H1 (cell line): Measurements from ENCODE around the gene EPB41L5. TPM values are rescaled to one million over a fixed set of nuclear protein-coding genes. Genes with fewer than 3 reads are reported as not detected.

Source experiments
- CTCF ChIA-PET: fragments of 300-600 bp; sonication (Branson Sonifier 250); formaldehyde crosslinking; loops from one replicate; lab custom pipeline; 2021; ENCODE audit not compliant: partially characterized antibody; lab: Charles Lee
- POLR2A ChIA-PET: fragments of 300-600 bp; sonication (Branson Sonifier 250); formaldehyde crosslinking; loops from one replicate; lab custom pipeline; 2021; ENCODE audit warnings: inconsistent platforms; ENCODE audit not compliant: partially characterized antibody; lab: Charles Lee
- DNase-seq, 2 experiments: peaks; one replicate each; pipeline versions ENCODE4 v3.0.0 to v3.0.0-alpha.2; 2010 to 2022; ENCODE audit warnings: low spot score in 2 of 2, low read depth in 1 of 2, mixed read lengths in 1 of 2
- FAIRE-seq: peaks from 2 replicates; lab custom pipeline; 2011; peaks lifted over from hg19 to GRCh38; lab: Jason Lieb, UNC
- H2AFZ ChIP-seq: 2 replicates; pipeline ENCODE4 v1.8.1; 2012; ENCODE audit warnings: low read length, inconsistent platforms
- H2AK5ac ChIP-seq: 2 replicates; pipeline ENCODE4 v1.6.1; 2013; ENCODE audit warnings: low read depth, low read length
- H2BK120ac ChIP-seq: replicated peaks from 2 replicates; pipeline ENCODE3; 2013; ENCODE audit warnings: low read depth, low read length, inconsistent platforms
- H2BK12ac ChIP-seq: 2 replicates; pipeline ENCODE4 v1.6.1; 2013; ENCODE audit warnings: low read depth, low read length
- H2BK15ac ChIP-seq: 2 replicates; pipeline ENCODE4 v1.6.1; 2013; ENCODE audit warnings: low read length
- H2BK20ac ChIP-seq: 2 replicates; pipeline ENCODE4 v1.6.1; 2013; ENCODE audit warnings: low read length
- H2BK5ac ChIP-seq: 2 replicates; pipeline ENCODE4 v1.6.1; 2013; ENCODE audit warnings: low read depth, low read length
- H3K14ac ChIP-seq: 2 replicates; pipeline ENCODE4 v1.6.1; 2013; ENCODE audit warnings: inconsistent platforms; ENCODE audit not compliant: insufficient read length
- H3K18ac ChIP-seq: 2 replicates; pipeline ENCODE4 v1.6.1; 2013; ENCODE audit warnings: low read length; ENCODE audit errors: extremely low read depth
- H3K23ac ChIP-seq: 2 replicates; pipeline ENCODE4 v1.6.1; 2013; ENCODE audit warnings: inconsistent platforms; ENCODE audit not compliant: insufficient read length
- H3K23me2 ChIP-seq: 2 replicates; pipeline ENCODE4 v1.6.1; 2013; ENCODE audit warnings: low read depth, low read length
- H3K27ac ChIP-seq: 2 replicates; pipeline ENCODE4 v1.6.1; 2011; ENCODE audit warnings: low read depth, low read length, inconsistent platforms
- H3K27me3 ChIP-seq, 4 experiments: replicated peaks in 1 of 4; 1 replicate in 1 of 4; 2 replicates in 3 of 4; pipeline versions ENCODE4 v1.6.1 to v1.8.1; 2011 to 2013; ENCODE audit warnings: low read length in 3 of 4, mild to moderate bottlenecking in 3 of 4, inconsistent platforms in 2 of 4, mixed read lengths in 2 of 4, moderate library complexity in 1 of 4; ENCODE audit not compliant: control insufficient read depth in 3 of 4, insufficient read depth in 3 of 4; ENCODE audit errors: extremely low read depth in 1 of 4
- H3K36me3 ChIP-seq, 4 experiments: 2 replicates each; pipeline versions ENCODE4 v1.6.1 to v1.8.1; 2011 to 2013; ENCODE audit warnings: mild to moderate bottlenecking in 4 of 4, low read length in 3 of 4, moderate library complexity in 2 of 4, control low read depth in 1 of 4, inconsistent platforms in 1 of 4; ENCODE audit not compliant: insufficient read depth in 4 of 4, control insufficient read depth in 2 of 4
- H3K4ac ChIP-seq: replicated peaks from 2 replicates; pipeline ENCODE3; 2013; ENCODE audit warnings: low read length, low read depth, mixed read lengths, inconsistent platforms; ENCODE audit not compliant: insufficient read length
- H3K4me1 ChIP-seq, 4 experiments: replicated peaks in 1 of 4; 1 replicate in 1 of 4; 2 replicates in 3 of 4; pipeline versions ENCODE4 v1.6.1 to v1.8.1; 2011 to 2013; ENCODE audit warnings: low read length in 3 of 4, inconsistent platforms in 2 of 4, mixed read lengths in 1 of 4; ENCODE audit not compliant: insufficient read depth in 4 of 4, control insufficient read depth in 3 of 4
- H3K4me2 ChIP-seq, 2 experiments: 2 replicates each; pipeline versions ENCODE4 v1.6.1 to v1.8.1; 2011 to 2013; ENCODE audit warnings: low read depth in 2 of 2, low read length in 2 of 2, control low read depth in 1 of 2, inconsistent platforms in 1 of 2, mild to moderate bottlenecking in 1 of 2; ENCODE audit not compliant: insufficient read depth in 1 of 2
- H3K4me3 ChIP-seq, 4 experiments: fragments of 200-600, 300-600 bp in 1 of 4; sonication (generic), shearing (Covaris generic), sonication (Bioruptor Twin) in 1 of 4; 2 replicates each; pipeline versions ENCODE4 v1.5.1 to v1.8.1; 2011 to 2016; ENCODE audit warnings: low read length in 4 of 4, low read depth in 3 of 4, control low read depth in 2 of 4, inconsistent platforms in 2 of 4, mild to moderate bottlenecking in 2 of 4, mixed read lengths in 1 of 4, moderate library complexity in 1 of 4; ENCODE audit not compliant: insufficient read depth in 2 of 4; ENCODE audit errors: extremely low read depth in 1 of 4
- H3K56ac ChIP-seq: replicated peaks from 2 replicates; pipeline ENCODE3; 2013; ENCODE audit warnings: low read depth, mild to moderate bottlenecking, mixed read lengths, low read length, inconsistent platforms; ENCODE audit not compliant: insufficient read length
- H3K79me1 ChIP-seq: 2 replicates; pipeline ENCODE4 v1.6.1; 2013; ENCODE audit warnings: low read depth, low read length, control low read depth
- H3K79me2 ChIP-seq, 2 experiments: 2 replicates each; pipeline versions ENCODE4 v1.6.1 to v1.8.1; 2012 to 2013; ENCODE audit warnings: low read length in 2 of 2, mild to moderate bottlenecking in 2 of 2, inconsistent platforms in 1 of 2; ENCODE audit not compliant: insufficient read depth in 2 of 2, control insufficient read depth in 1 of 2
- H3K9ac ChIP-seq, 4 experiments: replicated peaks in 1 of 4; 1 replicate in 1 of 4; 2 replicates in 3 of 4; pipeline versions ENCODE4 v1.6.1 to v1.8.1; 2011 to 2013; ENCODE audit warnings: low read depth in 3 of 4, low read length in 3 of 4, control low read depth in 2 of 4, mild to moderate bottlenecking in 2 of 4, moderate library complexity in 2 of 4, inconsistent platforms in 1 of 4; ENCODE audit errors: extremely low read depth in 1 of 4
- H3K9me3 ChIP-seq, 2 experiments: 2 replicates each; pipeline versions ENCODE4 v1.6.1 to v1.8.1; 2012 to 2013; ENCODE audit warnings: mild to moderate bottlenecking in 2 of 2, moderate library complexity in 2 of 2, control low read depth in 1 of 2, inconsistent platforms in 1 of 2, low read depth in 1 of 2, low read length in 1 of 2, mixed read lengths in 1 of 2; ENCODE audit not compliant: insufficient read depth in 2 of 2
- H4K20me1 ChIP-seq, 2 experiments: replicated peaks in 1 of 2; 2 replicates each; pipeline versions ENCODE3 to v1.8.1; 2011 to 2013; ENCODE audit warnings: inconsistent platforms in 2 of 2, low read length in 2 of 2, mild to moderate bottlenecking in 1 of 2; ENCODE audit not compliant: insufficient read depth in 2 of 2, control insufficient read depth in 1 of 2
- H4K5ac ChIP-seq: 2 replicates; pipeline ENCODE4 v1.6.1; 2013; ENCODE audit warnings: low read length, low read depth, mixed read lengths, inconsistent platforms; ENCODE audit not compliant: insufficient read length
- H4K8ac ChIP-seq: 2 replicates; pipeline ENCODE4 v1.8.0; 2013; ENCODE audit warnings: mild to moderate bottlenecking, moderate library complexity, low read length, inconsistent platforms; ENCODE audit not compliant: insufficient read depth; ENCODE audit errors: extremely low read depth
- H4K91ac ChIP-seq: replicated peaks from 2 replicates; pipeline ENCODE3; 2013; ENCODE audit warnings: low read length, mixed read lengths, inconsistent platforms; ENCODE audit not compliant: insufficient read length
- MAX ChIP-seq: IDR thresholded peaks from 2 replicates; pipeline ENCODE4 v1.6.1; 2012; ENCODE audit warnings: inconsistent platforms
- SAP30 ChIP-seq: fragments of 300-600 bp; sonication (generic); IDR thresholded peaks from 2 replicates; pipeline ENCODE4 v1.7.1; 2012; ENCODE audit warnings: low read length, moderate library complexity, mild to moderate bottlenecking, inconsistent platforms; ENCODE audit not compliant: insufficient read depth, insufficient replicate concordance
- TAF1 ChIP-seq: IDR thresholded peaks from 2 replicates; pipeline ENCODE4 v1.6.1; 2011; ENCODE audit warnings: mild to moderate bottlenecking, low read depth, low read length
- WGBS, 2 experiments: shearing (Covaris generic) in 1 of 2; methylation state at CpG; one replicate each; pipeline versions ENCODE4 v1.1.6 to v1.1.7; 2013 to 2015; ENCODE audit warnings: low lambda C conversion rate in 2 of 2, mixed read lengths in 2 of 2, inconsistent platforms in 1 of 2, low coverage in 1 of 2, missing lambda C conversion rate in 1 of 2; ENCODE audit not compliant: insufficient replicate concordance in 2 of 2, insufficient coverage in 1 of 2, insufficient read length in 1 of 2; ENCODE audit errors: extremely low coverage in 1 of 2, missing lambda C conversion rate in 1 of 2; 5-methylcytosine and 5-hydroxymethylcytosine counted together
- polyA plus RNA-seq, 7 experiments: library from polyadenylated mRNA; depleted of rRNA in 3 of 7; stranded (reverse) in 5 of 7; unstranded in 2 of 7; fragments of >200 nt in 5 of 7; fragments of 200-250 nt in 2 of 7; gene quantifications; 1 replicate in 5 of 7; 2 replicates in 1 of 7; 4 replicates in 1 of 7; pipeline versions ENCODE4 v1.2.1 to v1.2.3, GENCODE V29; 2011 to 2013; ENCODE audit warnings: missing spikeins in 2 of 7, mixed read lengths in 2 of 7
- total RNA-seq: library from RNA; stranded (reverse); fragmentation: NEBNext Ultra II Directional; extraction: Animal tissue kit (Norgen Biotek cat#: 25700); gene quantifications from 2 replicates; pipeline ENCODE4 v1.2.1, GENCODE V29; 2021

The EPB41L5 gene
- total and polyA plus RNA-seq, 2 of the 8 experiments (the other 6 are each of a cell fraction or from before 2014, with no cell fraction given), result 13.5 to 32.3 TPM

DNA sequence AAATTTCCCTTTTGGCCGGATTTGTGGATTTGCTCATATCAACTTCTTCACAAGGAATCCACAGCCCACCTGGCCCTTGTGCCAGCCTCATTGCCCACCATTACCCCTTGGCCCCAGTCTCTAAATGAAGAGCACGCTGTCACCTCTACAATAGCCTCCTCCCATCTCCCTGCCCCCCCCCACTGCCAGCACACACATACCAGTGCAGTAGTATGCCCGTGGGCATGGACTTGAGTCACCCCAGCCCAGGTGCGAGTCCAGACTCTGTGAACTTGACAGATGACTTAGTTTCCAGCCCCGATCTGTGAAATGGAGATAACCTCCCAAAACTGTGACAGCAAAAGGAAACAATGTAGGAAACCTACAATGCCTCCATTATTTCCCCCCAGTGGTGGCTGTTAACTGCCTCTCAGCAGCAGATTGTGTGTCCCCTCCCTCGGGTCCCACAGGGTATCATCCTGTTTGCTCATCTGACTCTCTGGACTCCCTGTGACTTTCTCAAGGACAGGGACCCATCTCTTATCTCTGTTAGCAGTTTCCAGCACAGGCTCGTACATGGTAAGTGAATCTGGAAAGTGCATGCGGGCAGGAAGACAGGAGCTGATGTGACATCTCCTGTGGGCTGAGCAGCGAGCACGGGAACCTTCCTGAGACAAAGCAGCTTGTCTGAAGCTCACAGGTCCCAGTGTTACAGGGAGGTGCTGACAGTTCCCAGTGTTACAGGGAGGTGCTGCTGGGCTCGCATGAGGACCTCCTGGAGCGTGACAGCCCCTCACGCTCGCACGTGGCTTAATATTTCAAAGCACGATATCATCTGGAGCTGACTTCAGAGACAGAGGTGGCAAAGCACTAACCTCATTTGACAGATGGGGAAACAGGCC is 214.5 kb downstream of the EPB41L5 start:
- H4K5ac ChIP-seq, result no peak overlapping the region
- FAIRE-seq (no peak), DNase-seq (no peak)
- peaks cover 4 to 6% of the 10 kb centered on the region in 2 experiments for H3K9me3 ChIP-seq
- TF ChIP-seq TAF1 (no peak), MAX (no peak), SAP30 (no peak)
- H2AFZ ChIP-seq, result no peak overlapping the region
- 0 out of 2 replicates have a peak overlapping the region, but pooled peaks have one; percentile 7 for H2BK5ac ChIP-seq
- H3K4me2 ChIP-seq, result no peak overlapping the region
- no peak overlapping the region for H3K4ac ChIP-seq
- H3K79me2 ChIP-seq, result no peaks in the 10 kb centered on the region
- no peak overlapping the region for H2BK120ac ChIP-seq
- no peak overlapping the region for H3K23ac ChIP-seq
- ChIA-PET CTCF (interaction anchor here (0.5 to 1.5 kb wide), 8 partner anchors 8 to 101 kb away, joined by 3 to 6 read pairs (median 3); no protein-coding TSS in a partner anchor), POLR2A (interaction anchor here (1.0 kb wide), 1 partner anchor 9 kb away, joined by 3 read pairs; no protein-coding TSS in a partner anchor)
- H4K20me1 ChIP-seq, result no peaks in the 10 kb centered on the region
- peaks cover 10 to 38% (median 23%) of the 10 kb centered on the region in 4 experiments for H3K27me3 ChIP-seq
- H3K27ac ChIP-seq, result no peak overlapping the region
- H3K23me2 ChIP-seq, result peaks cover 3% of the 10 kb centered on the region; the same call in 1 of the 2 replicates
- no peak overlapping the region for H2BK12ac ChIP-seq
- no peak overlapping the region for H3K14ac ChIP-seq
- H3K18ac ChIP-seq, result no peak overlapping the region
- H3K9ac ChIP-seq, result no peak overlapping the region
- WGBS, 2 experiments, result 89% methylated on average over 16 of the region's 16 CpGs; no CpG with 5 or more reads in 1 of the 2 experiments
- H3K4me3 ChIP-seq, result no peak overlapping the region
- no peak overlapping the region for H2BK20ac ChIP-seq
- H3K79me1 ChIP-seq, result no peaks in the 10 kb centered on the region
- H4K91ac ChIP-seq, result no peak overlapping the region
- peaks cover 0 to 4% (median 0%) of the 10 kb centered on the region in 4 experiments; a peak in 3 of 8 replicates for H3K36me3 ChIP-seq
- H3K4me1 ChIP-seq, result peaks cover 0 to 7% (median 6%) of the 10 kb centered on the region in 4 experiments; a peak in 5 of 7 replicates
- H4K8ac ChIP-seq, result no peak overlapping the region; the same call in 1 of the 2 replicates
- H2AK5ac ChIP-seq, result no peak overlapping the region
- no peak overlapping the region for H3K56ac ChIP-seq
- H2BK15ac ChIP-seq, result no peak overlapping the region
